GM18508 (cell line): ENCODE data around the gene PRRX1.

Experiments used
- ATAC-seq: cut with Tn5 transposase; IDR thresholded peaks from one replicate; pipeline ENCODE4 v1.9.1; 2021; ENCODE audit warnings: moderate number of reproducible peaks; ENCODE audit not compliant: insufficient read depth, unreplicated experiment

The PRRX1 gene

DNA sequence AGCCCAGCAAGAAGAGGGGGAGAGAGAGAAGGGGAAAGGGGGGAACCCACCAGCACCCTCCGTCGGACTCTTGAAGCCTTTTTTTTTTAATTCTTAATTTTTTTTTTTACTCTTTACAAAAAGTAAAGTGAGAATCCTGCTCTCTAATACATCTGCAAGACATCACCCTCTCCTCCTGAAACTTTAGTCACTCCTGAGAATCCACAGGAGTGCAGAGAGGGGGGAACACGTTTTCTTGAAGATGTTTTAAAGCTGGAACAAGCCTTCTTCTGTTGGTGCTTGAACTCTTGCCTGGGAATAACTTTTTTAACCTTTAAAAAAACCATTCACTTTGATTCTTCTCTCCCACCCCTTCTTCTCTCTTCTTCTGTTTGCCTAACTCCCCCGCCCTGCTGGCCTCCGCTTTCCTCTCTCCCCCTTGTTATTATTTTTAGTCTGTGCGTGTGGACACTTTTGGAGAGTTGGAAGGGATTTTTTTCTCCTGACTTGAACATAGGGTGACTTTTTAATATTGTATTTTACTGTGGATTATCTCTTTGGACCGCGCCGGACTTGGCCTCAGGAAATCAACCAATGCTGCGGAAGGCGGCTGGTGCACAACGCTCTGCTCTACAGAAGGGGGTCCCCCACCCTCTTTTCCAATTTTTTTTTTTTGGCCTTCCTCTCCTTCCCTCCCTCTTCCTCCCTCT is 383 bp upstream of the PRRX1 start:
- no peak for ATAC-seq

DNA sequence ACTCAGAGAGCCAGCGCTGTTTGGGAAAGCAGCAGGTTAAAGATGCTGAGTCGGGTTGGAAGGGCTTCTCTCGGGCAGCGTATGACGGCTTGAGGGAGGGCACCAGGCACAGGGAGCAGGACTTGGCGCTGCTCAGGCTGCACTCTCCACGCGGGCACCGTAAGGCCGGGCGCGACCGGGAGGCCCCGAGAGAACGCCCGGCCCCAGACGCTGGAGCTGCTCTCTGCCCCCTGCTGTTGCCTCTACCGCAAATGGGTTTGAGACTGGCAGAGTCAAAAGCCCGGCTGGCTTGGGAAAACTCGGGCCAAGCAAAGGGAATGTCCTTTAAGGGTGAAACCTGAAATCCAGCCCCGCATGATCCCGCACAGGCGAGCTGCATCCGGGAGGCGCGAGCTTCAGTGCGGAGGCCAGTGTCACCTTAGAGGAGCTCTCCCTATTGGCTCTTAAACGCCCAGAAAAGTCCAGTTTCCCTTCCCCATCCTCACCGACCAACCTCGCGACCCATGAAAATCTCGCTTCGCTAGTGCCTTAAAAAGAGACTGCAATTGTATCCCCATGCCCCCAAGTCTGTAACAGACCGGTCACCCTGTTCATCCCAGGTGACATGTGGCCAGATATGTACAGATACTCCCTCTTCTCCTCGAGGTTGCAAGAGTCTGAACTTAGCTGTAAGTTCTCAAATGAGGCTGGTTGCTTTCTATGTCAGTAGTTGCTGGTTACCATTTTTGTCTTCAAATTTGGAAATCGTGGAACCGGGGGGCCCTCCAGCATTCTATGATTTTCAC is 1.1 kb downstream of the PRRX1 start:
- ATAC-seq, result no peak

DNA sequence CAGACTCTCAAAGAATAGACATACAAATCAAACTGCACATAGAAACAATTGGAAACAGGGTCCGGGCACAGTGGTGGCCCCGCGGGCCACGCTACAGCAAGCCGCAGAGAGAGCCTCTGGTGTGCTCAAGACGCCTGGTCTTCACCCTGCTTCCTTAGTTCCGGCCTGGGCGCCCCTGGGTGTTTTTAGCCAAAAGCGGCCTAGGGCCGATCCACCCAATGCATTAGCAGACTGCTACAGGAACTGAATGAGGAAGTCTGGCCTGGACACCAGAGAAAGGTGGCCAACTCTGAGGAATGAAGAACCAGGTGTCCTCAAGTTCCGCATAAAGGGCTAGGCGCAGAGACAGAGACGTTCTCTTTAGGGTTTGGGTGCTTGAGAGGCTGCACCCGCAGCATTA is 1.7 kb downstream of the PRRX1 start:
- ATAC-seq, result no peak

DNA sequence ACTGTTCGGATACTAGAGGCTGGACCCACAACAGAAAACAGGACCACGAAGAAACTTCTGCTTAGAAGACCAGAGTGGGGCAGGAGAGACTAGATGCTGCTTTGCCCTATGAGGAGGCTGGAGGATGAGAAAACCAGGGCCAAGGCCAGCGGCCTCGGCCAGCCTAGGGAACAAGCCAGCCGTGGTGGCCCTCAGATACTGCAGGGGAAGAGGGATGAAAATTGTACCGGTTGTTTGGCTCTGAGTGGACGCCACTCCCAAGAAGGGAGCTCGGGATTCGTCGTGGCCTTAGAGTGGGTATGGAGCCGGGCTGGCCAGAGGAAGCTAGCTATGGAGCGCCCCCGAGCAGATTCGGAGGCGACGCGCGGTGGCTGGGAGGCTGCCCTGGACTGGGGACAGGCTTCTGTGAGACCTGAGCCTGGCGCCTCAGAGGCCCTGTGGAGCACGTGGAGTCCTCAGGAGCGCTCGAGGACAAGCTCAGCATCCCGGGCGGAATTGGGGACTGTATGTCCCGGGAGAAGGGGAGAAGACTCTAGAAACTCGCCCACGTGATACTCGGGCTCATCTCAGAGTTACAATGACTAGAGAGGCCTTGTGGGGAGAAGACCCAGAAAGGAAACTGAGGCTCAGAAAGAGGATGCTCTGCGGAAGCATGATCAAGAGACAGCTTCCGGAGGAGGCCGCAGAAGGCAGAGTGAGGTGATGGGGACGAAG is 2.8 kb downstream of the PRRX1 start:
- no peak for ATAC-seq

DNA sequence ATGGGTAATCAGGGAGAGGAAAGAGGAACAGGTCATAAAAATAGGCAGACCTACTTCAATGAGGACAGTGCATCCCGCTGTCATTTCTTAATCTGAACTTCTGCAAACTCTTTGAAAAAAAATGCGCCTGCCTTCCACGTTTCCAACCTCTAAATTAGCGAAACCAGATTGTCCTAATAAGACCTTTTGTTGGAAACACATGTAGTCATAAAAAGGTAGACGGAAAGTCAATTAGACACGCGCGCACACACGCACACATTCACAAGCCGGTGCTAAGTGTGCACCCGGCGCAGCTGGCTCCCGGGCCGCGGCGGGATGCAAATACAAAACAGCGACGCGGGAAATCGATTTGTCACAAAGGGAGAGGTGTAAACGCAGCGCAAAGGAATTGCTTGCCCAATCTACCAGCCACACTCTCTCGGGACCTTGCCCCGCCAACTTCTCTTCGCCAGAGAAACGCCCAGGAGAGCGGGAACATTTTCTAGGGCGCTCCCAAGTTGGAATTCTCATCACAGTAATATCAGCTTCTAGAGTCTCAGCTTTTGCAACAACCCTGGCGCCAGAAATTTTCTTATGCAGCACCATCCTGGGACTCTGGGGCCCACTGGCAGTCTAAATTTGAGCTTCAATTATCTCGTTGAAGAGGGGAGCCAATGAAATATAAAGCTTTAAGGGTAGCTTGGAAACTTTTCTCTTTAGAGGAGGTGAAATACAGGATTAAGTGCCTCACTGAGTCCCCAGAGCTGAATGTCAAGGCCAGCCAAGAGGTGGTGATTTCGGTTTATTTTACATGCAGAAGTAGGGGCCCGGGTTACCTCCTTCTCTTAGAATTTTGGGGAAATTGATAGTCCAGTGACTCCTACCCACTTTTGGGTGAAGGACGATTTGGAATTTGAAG is 4.5 kb downstream of the PRRX1 start:
- no peak for ATAC-seq

- no peak for ATAC-seq
These were observed 5.1 kb downstream of the PRRX1 start for GRCh38 chr1:170669107-170669445.

DNA sequence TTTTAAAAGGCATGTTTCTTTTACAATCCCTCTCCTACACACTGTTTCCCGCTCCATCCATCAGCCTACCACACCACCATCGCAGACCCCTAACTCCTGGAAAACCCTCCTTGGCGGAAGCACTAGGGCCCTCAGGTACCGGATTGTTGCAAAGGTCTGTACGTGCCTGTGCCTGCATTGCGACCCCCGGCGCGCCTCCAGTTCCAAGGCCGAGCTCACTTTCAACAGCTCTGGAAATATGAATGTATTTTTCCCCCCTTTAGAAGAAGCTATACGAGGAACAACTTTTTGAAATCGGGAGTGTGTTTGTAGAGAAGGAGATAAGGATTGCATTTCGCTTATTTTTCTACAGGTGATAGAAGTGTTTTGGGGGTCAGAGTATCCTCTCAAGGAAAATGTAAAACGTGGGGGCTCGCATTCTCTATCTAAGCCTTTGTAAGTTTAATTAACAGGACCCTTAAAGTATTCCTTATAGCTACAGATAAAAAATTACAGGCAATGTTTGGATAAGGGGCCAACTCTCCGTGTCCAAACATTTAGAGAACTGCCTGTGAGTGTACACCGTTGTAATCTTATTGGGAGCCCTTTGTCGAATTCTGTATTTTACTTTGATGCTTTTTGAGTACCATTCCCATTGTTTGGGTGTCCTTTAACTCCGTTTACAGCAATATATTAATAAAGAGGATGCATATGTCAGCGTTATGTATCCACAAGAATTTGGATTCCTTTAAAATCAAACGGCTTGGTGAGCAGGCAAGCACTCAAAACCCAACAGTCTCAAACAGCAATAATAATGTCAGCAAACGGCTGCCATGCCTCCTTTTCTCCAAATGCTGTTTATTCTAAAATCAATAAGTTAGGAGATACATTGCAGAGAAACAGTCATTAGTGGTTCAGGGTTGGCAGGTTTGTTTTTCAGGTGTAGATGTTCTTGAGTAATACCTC is 5.9 kb downstream of the PRRX1 start:
- no peak for ATAC-seq

GRCh38 chr1:170670802-170671628 is 7.1 kb downstream of the PRRX1 start:
- ATAC-seq, result no peak

DNA sequence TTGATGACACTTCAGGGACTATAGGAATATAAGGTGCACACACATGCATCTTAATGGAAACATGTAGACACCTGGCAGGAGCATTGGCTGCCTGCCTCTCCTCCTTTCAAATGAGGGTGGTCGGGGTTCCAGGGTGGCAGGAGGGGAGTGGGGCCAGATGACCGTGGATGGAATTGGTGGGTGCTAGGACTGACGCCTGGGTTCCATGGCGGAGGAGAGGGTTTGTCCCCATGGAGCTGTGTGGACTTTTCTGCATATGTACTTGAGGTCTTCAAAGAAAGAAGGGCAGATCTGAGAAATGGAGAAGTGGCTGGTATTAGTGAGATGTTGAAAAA is 7.7 kb downstream of the PRRX1 start:
- no peak for ATAC-seq

DNA sequence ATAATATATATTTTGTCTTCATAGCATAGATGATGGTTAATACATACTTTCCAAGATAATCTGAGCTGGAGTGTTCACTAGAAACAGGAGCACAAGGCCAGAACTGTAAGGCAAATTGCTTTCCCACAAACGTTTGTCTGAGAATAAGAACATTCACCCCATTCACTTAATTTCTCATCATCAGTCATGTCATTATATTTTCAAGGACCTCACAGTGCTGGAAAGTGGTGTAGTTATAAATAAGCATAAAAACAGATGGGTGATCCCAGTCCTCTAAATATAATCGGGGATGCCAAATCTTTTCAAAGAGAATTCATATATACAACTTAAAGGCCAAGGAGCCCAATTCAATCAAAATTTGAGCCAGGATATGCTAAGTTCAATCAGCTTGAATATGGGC is 8.4 kb downstream of the PRRX1 start:
- no peak for ATAC-seq

DNA sequence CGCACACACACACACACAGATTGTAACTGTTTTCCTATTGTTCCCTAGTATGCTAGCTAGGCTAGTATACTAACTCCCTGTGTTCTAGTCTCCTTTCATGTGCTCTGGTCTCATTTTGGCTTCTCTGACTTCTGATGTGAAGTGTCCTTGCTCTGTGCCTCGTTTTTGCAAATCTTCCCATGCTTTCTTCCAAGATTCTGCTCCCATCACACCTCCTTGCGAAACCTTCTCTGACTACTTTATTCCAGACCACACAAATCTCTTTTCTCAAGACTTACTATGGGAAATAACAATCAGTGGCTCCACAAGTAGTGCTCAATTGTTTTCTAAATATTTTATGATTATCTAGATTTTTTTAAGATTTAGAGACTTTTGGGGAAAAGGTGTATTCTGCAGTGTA is 10.3 kb downstream of the PRRX1 start:
- no peak for ATAC-seq

- no peak for ATAC-seq
These were observed 11.1 kb downstream of the PRRX1 start for GRCh38 chr1:170674986-170675385.

- ATAC-seq, result no peak
These were observed 11.9 kb downstream of the PRRX1 start for GRCh38 chr1:170675865-170676264.

DNA sequence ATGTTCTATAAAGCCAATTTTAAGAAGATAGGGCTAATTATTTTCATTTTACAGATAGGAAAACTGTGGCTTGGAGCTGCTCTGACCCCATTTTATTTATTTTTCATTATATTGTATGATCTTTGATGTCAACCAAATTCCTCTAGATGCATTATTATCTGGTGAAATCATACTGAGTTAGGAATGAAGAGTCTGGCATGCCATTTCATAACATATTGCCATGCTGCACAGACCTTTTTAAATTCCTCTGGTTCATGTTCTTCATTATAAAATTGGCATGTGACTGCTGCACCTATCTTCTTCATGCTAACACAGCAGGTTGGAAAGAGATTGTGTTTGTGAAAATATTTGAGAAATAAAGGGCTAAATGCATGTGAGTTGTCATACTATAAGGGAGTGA is 12.7 kb downstream of the PRRX1 start:
- no peak for ATAC-seq

DNA sequence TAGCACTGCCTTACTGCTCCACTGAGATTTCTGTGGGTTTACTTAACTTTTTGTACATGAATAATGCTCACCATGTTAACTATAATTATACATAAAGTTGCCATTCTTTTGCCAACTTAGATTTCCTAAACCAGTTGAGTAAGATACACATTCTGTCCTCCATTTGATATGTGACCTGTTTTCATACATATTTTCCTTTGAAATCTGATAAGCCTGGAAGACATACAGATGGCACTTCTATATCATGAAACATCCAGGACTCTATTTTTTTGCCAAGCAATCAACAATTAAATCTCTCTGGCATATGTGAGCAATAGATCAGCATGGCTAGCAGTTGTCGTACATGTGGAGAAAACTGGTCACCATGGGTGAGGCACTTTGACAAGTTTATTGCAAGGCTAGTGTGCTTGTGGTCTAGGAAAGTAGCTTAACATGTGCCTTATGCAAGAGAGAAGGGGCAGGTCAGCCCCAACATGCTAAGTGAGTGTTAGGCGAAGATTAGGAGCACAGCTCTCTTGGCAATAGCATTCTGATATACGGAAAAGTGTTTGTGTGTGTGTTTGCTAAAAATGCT is 14.2 kb downstream of the PRRX1 start:
- no peak for ATAC-seq

DNA sequence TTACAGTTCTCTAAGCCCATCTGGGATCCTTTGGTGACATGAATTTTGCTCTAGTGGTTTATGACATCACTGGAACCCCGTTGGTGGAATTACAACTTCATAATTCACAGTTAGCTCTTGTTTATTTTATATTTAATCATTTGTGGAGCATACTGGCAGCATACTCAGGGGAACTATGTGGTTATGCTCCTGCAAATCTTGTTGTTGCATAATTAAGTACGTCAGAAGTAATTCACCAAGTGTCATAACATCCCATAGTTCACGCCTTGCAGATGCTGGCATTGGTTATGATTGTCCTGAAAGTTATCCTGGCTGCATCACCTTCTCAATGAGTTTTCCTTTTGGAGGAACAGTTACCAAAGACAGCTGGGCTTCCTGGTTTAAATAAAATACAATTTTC is 16.5 kb downstream of the PRRX1 start:
- ATAC-seq, result no peak

GRCh38 chr1:170682169-170682568 is 18.2 kb downstream of the PRRX1 start:
- ATAC-seq, result no peak

DNA sequence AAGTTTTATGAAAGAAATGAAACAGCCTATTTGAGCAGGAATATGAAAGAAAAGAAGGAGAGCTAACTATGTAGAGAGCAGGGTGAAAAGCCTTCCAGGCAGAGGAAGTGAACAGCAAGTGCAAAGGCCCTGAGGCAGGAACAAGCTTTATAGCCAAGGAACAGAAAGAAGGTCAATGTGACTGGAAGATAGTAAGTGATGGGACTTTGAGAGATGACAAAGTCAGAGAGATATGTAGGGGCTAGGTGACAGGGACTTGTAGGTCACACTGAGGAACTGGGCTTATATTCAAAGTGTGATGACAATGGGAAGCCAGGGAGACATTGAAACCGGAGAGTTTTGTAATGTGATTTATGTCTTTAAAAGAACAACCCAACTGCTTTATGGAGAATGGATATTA is 18.9 kb downstream of the PRRX1 start:
- ATAC-seq, result no peak
